Activated CD8-positive, alpha-beta memory T cell treated with anti-CD3 and anti-CD28 coated beads for 36 hours (primary cell): ENCODE results near the gene ROCK2. TPM values are rescaled to one million over a fixed set of nuclear protein-coding genes. Genes with fewer than 3 reads are reported as not detected.

Source experiments
- CTCF ChIA-PET: fragments of 350-600 bp; sonication (Branson Sonifier 250); formaldehyde crosslinking; loops from one replicate; lab custom pipeline; 2021; ENCODE audit warnings: antibody characterized with exemption; lab: Charles Lee
- POLR2A ChIA-PET: fragments of 350-600 bp; sonication (Branson Sonifier 250); formaldehyde crosslinking; loops from one replicate; lab custom pipeline; 2021; ENCODE audit warnings: antibody characterized with exemption; lab: Charles Lee
- total RNA-seq, 2 experiments: library from RNA; stranded (reverse); gene quantifications; one replicate each; pipeline ENCODE4 v1.2.3, GENCODE V29; 2021

Gene ROCK2
- total RNA-seq, 2 experiments from 2014 or later, result 20.7 to 20.8 TPM

- ChIA-PET CTCF (no interaction called here), POLR2A (no interaction called here)
Measured at GRCh38 chr2:11321847-11322246, 22.6 kb downstream of the ROCK2 start.

GRCh38 chr2:11320698-11321492 is 23.5 kb downstream of the ROCK2 start:
- POLR2A ChIA-PET, result no interaction called here
- CTCF ChIA-PET, result no interaction called here

DNA sequence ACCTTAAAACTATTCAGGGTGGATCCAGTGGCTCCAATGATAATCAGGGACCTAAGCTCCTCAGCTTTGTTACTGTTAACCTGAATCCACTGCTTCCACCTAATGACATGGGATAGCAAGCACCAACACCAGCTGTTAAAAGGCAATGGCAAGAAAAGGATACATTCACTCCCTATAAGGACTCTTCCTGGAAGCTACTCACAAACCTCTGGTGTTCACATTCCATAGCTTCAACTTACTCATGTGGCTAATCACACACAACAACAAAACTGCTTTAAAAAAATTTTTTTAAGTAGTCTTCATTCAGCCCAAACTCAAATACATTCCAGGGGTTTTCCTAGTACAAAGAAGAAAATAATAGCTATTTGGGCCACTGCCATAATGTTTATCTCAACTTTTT is 24.5 kb downstream of the ROCK2 start:
- CTCF ChIA-PET, result no interaction called here
- POLR2A ChIA-PET, result no interaction called here

GRCh38 chr2:11315074-11315705 is 29.2 kb downstream of the ROCK2 start:
- ChIA-PET POLR2A (no interaction called here), CTCF (no interaction called here)

DNA sequence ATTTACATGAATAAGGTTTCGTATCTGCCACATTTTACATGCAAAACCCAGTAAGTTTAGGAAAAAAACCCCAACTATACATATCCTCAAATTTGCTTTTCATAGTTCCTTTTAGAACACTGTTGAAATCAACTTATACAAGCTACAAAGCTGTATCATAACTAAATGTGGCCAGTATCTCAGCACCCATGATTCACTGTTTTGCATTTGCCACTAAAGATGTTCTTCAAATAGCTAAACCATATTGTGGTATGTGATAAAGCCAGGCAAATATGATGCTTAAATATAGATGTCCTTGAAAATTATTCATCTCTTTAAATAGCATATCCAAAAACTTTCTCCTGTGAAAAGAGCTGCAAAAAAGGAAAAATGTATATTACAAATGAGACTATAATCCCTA is 29.9 kb downstream of the ROCK2 start:
- POLR2A ChIA-PET, result no interaction called here
- CTCF ChIA-PET, result no interaction called here

DNA sequence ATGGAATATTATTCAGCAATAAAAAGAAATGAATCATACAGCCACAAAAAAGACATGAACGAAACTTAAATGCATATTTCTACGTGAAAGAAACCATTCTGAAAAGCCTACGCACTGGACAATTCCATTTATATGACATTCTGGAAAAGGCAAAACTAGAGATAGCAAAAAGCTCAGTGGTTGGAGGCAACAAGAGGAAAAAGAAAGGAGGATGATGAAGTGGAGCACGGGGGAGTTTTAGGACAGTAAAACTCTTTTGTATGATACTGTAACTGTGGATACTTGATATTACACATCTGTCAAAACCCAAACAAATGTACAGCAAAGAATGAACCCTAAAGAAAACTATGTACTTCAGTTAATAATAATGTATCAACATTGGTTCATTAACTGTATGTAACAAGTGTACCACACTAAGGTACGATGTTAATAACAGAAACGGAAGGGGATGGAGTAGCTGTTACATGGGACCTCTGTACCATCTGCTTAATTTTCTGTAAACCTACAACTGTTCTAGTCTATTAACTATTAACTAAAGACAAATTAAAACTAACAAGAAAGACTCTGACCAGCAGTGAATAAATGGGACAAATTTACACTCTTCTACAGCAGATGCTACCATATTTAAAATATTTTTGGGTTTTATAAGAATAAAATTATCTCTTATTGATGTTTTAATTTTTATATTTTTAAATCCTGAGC is 31.5 kb downstream of the ROCK2 start:
- ChIA-PET POLR2A (interaction anchor here (0.5 kb wide), 1 partner anchor 18 kb away, joined by 4 read pairs; no protein-coding TSS in a partner anchor), CTCF (no interaction called here)

GRCh38 chr2:11311543-11311942 is 32.9 kb downstream of the ROCK2 start:
- POLR2A ChIA-PET, result no interaction called here
- CTCF ChIA-PET, result no interaction called here

GRCh38 chr2:11310212-11310611 is 34.2 kb downstream of the ROCK2 start:
- CTCF ChIA-PET, result interaction anchor here (0.6 kb wide), 1 partner anchor 14 kb away, joined by 4 read pairs; no protein-coding TSS in a partner anchor
- POLR2A ChIA-PET, result no interaction called here

DNA sequence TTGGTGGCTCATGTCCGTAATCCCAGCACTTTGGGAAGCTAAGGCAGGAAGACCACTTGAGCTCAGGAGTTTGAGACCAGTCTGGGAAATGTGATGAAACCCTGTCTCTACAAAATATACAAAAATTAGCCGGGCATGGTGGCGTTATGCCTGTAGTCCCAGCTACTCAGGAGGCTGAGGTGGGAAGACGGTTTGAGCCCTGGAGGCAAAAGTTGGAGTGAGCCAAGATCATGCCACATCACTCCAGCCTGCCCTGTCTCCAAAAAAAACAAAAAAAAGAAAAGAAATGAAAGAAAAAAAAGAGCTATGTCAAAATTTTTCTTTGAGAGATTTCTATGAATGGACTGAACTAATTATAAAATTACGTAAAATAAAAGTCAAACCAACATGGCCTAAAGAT is 34.7 kb downstream of the ROCK2 start:
- ChIA-PET CTCF (interaction anchor here (0.6 kb wide), 1 partner anchor 14 kb away, joined by 4 read pairs; no protein-coding TSS in a partner anchor), POLR2A (no interaction called here)

GRCh38 chr2:11307764-11308415 is 36.5 kb downstream of the ROCK2 start:
- POLR2A ChIA-PET, result no interaction called here
- CTCF ChIA-PET, result no interaction called here

GRCh38 chr2:11305958-11306357 is 38.5 kb downstream of the ROCK2 start:
- ChIA-PET CTCF (interaction anchor here (1.2 kb wide), 1 partner anchor 71 kb away, joined by 4 read pairs; no protein-coding TSS in a partner anchor), POLR2A (no interaction called here)

- CTCF ChIA-PET, result interaction anchor here (1.2 kb wide), 1 partner anchor 71 kb away, joined by 4 read pairs; no protein-coding TSS in a partner anchor
- POLR2A ChIA-PET, result no interaction called here
Measured at GRCh38 chr2:11305338-11305737, 39.1 kb downstream of the ROCK2 start.

- ChIA-PET POLR2A (no interaction called here), CTCF (no interaction called here)
Measured at GRCh38 chr2:11304476-11304875, 40.0 kb downstream of the ROCK2 start.

DNA sequence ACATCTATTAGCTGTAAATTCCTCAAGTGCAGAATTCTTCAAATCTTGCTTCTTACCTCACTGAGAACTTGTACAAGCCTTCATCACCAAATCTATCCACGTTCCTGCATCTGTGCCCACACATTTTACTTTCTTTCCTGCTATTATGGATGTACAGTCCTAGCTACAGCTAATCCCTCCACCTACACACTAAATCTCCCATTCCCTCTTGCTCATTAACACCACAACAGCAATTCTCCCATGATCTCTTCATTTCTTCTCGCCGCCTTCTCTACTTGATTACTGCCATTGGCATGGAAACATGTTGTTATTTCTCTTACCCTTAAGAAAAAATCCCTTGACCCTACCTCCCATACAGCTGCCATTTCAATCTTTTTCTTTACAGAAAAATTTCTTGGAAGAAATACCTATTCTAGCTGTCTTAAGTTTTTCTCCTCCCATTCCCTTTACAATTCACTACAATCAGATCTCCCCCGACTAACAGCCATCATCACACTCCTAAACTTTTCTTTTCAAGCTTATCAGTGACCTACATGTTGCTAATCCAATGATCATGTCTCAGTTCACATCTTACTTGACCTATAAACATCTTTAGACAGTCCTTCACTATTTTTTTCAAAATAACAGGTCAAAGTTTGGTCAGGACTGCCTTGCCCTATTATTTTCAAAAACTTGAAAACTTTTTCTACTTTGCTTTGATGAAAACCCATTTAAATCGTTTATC is 41.0 kb downstream of the ROCK2 start:
- ChIA-PET POLR2A (no interaction called here), CTCF (no interaction called here)

- POLR2A ChIA-PET, result no interaction called here
- CTCF ChIA-PET, result no interaction called here
Measured at GRCh38 chr2:11299439-11299838, 45.0 kb downstream of the ROCK2 start.

GRCh38 chr2:11298592-11298991 is 45.8 kb downstream of the ROCK2 start:
- POLR2A ChIA-PET, result no interaction called here
- CTCF ChIA-PET, result no interaction called here

- CTCF ChIA-PET, result interaction anchor here (0.7 kb wide), 1 partner anchor 14 kb away, joined by 4 read pairs; no protein-coding TSS in a partner anchor
- POLR2A ChIA-PET, result no interaction called here
Measured at GRCh38 chr2:11296401-11296800, 48.0 kb downstream of the ROCK2 start.

- POLR2A ChIA-PET, result no interaction called here
- CTCF ChIA-PET, result no interaction called here
Measured at GRCh38 chr2:11292464-11293255, 51.8 kb downstream of the ROCK2 start.
